Caki2 (cell line): ENCODE results near the gene PER2. TPM values are rescaled to one million over a fixed set of nuclear protein-coding genes. Genes with fewer than 3 reads are reported as not detected.
A peak's percentile ranks its signal among the peaks of the same experiment; 100 is the strongest.

Experiments used
- DNase-seq: peaks from one replicate; pipeline ENCODE4 v3.0.0-alpha.2; 2015; ENCODE audit warnings: low read depth
- in situ Hi-C: cut with HindIII; loops from 2 replicates; pipeline ENCODE4 v1.10.0; 2016; ENCODE audit warnings: low sequenced_read_pairs, low pct_unique_long_range_greater_than_20kb, mixed read lengths
- total RNA-seq: library from RNA; depleted of rRNA; stranded (reverse); fragments of >200 nt; shearing (Covaris generic); gene quantifications from 2 replicates; pipeline ENCODE4 v1.2.3, GENCODE V29; 2014; ENCODE audit warnings: low replicate concordance; rRNA removed

Gene PER2
- total RNA-seq, 1 experiment from 2014 or later, result 0.95 TPM

- in situ Hi-C loops, result no loop called here
Observed at GRCh38 chr2:238225911-238226697, 62.3 kb downstream of the PER2 start.

DNA sequence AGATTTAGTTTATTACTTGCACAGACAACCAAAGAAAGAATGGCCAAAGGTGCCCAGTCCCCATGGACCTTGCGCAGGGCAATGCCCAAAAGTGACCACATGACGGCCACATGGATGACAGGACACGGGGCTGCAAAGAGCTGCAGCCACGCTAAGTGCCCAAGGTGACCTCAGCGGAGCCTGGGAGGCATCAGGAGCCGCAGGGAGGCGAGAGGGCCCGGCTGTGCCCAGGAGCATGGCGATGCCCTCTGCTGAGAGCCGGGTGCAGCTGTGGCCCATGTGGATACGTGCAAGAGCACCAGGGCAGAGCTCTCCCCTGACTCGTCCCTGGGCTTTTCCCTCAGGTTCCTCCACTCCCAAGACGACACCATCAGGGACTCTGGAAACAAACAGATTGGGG, 63.3 kb downstream of the PER2 start:
- in situ Hi-C loops, result no loop called here
- DNase-seq, result no peak

More at GRCh38 chr2:238225911-238226697, 62.3 kb downstream of the PER2 start:
- no peak for DNase-seq

DNA sequence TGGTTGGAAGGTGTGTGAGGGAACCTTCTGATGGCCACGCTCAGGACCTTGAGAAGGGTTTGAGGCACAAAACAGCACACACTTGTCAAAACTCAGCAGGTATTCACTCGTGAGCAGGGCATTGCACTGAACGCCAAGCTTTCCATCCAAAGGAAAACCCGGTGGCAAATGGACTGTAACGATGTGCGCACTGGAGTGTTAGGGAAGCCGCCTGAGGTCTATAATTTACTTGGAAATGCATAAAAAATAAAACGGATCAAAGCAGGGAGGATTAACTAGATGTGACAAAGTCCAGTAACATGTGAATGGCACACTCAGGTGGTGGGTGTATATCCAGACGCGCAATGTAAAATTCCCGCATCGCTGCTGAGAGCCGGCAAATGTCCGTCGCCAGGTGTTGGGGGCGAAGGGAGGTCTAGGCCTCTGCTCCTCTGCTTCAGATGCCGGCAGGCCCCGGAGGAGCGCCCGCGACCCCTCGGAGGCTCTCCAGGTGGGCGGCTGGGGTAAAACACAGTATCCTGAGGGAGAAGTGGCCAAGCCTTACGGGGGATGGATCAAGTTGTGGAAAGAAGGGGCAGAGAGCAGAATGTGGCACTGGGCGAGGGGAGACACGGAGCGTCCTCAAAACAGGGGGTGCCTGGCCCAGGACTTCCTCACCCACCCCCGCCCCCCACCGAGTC, 63.9 kb downstream of the PER2 start:
- in situ Hi-C loops, result no loop called here
- no peak for DNase-seq

- no peak for DNase-seq
- in situ Hi-C loops, result no loop called here
Observed at GRCh38 chr2:238220892-238221521, 67.4 kb downstream of the PER2 start.

DNA sequence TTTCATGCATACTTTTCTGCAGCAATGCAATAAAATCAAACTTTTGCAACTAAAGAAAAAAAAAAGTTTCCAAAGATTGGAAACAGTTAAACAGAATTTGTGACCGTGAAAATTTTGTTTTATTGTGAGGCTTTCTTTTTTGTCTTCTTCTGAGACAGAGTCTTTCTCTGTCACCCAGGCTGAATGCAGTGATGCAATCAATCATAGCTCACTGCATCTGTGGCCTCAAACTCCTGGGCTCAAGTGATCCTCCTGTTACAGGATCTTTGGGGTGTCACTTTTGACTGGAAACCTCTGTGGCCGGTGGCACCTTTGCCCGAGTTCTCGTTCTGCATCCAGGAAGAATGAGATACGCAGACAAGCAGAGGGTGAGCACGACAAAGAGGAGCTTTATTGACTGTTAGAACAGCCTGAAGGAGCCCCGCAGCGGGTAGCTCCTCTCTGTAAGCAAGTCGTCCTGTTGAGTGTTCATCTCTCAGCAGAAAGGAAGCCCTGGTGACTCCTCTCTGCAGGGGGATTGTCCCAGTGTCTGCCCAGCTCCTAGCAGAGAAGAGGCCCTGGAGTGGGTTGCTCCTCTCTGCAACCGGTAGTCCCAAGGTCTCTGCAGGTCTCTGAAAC, 68.0 kb downstream of the PER2 start:
- in situ Hi-C loops, result no loop called here
- no peak for DNase-seq

- in situ Hi-C loops, result no loop called here
- DNase-seq, result no peak
Observed at GRCh38 chr2:238216651-238217184, 71.7 kb downstream of the PER2 start.

DNA sequence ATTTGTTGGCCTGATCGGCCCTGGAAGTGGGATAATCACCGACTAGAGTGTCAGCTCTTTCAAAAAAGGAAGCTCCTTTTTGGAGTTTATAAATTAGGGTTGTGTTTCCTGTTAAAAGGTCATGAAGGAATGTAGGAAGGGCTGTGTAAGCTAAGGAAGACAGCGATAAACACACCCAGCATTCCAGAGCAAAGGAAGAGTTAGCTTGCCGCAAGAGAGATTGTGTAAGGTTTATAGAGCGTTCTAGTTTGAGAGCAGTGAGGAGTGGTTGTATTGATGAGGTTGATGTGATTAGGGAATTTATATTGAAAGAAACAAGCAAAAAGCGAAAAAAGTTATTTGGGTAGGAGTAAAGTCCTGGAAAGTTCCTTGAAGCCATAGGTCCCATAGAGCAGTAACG, 81.4 kb downstream of the PER2 start:
- in situ Hi-C loops, result no loop called here
- DNase-seq, result no peak

- in situ Hi-C loops, result no loop called here
Observed at GRCh38 chr2:238203973-238204683, 84.3 kb downstream of the PER2 start.

GRCh38 chr2:238203094-238203972, 85.1 kb downstream of the PER2 start, which contains the start of gene ILKAP:
ILKAP (minus strand) TSS chr2:238203695; CDS start chr2:238203553, 142 bp downstream.
- in situ Hi-C loops, result no loop called here

More at GRCh38 chr2:238203973-238204683, 84.3 kb downstream of the PER2 start:
- DNase-seq, result no peak

DNA sequence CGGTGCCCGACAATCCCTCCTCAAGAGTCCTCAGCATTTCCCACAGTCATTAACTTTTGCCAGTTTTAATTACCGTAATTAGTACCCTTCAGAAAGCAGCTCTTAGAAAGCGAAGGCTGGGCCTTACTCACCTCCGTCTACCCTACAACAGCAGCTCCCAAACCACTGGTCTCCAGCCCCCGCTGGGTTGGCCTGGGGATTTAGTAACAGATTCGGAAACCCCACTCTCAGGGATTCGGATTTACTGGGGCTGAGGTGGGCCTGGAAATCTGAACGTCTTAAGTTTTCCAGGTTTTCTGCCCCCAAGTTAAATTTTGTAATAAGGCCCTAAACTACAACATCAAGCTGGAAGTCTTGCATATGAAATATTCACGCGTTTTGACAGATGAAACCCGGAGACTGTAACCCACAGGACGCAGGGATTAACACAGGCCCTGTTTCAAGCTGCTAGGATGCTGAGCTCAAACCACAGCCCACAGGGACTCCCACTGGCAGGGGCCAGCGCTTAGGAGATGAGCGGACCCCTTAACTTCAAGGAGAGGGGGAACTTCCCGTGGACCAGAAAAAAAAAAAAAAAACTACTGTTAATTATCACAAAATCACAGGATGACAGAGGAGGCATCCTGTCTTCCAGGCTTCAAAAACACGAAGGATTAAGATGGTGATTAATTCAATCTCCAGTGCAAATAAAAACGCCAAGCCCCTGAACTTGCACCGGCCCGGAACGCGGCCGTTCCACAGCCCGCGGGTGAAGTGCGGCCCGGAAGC, 85.9 kb downstream of the PER2 start:
- no peak for DNase-seq
- in situ Hi-C loops, result no loop called here

More at GRCh38 chr2:238203094-238203972, 85.1 kb downstream of the PER2 start, which contains the start of gene ILKAP:
- peak; percentile 65 for DNase-seq

Other genes with a start within 250 kb of the PER2 start
- gene SCLY, start 227.6 kb downstream of the PER2 start, total RNA-seq, result 16.7 and 33.8 TPM in 2 replicates
- gene ESPNL, start 188.3 kb downstream of the PER2 start, total RNA-seq, result 0.10 TPM in 1 of 2 replicates, not detected in the other
- gene KLHL30, start 149.9 kb downstream of the PER2 start, total RNA-seq, result 0.91 and 0.96 TPM in 2 replicates
- gene ERFE, start 129.6 kb downstream of the PER2 start, total RNA-seq, result 39.5 and 53.4 TPM in 2 replicates
- 28.8 and 29.2 TPM in 2 replicates for gene ILKAP, start 84.9 kb downstream of the PER2 start, total RNA-seq
- 17.9 and 23.9 TPM in 2 replicates for gene HES6, start 48.6 kb downstream of the PER2 start, total RNA-seq
- gene TRAF3IP1, start 31.9 kb upstream of the PER2 start, total RNA-seq, result 2.1 and 6.8 TPM in 2 replicates
- gene ASB1, start 138.3 kb upstream of the PER2 start, total RNA-seq, result 10.2 and 13.3 TPM in 2 replicates